ENCODE results near the gene SNW1. TPM values are rescaled to one million over a fixed set of nuclear protein-coding genes. Genes with fewer than 3 reads are reported as not detected.
A peak's percentile ranks its signal among the peaks of the same experiment; 100 is the strongest.
"Not testable (repeated sequence)": the region's sequence is repeated elsewhere in the genome, so short reads cannot be mapped to it uniquely, and the experiment has no call there.

Gene SNW1
- 54.2 TPM for total RNA-seq

GRCh38 chr14:77760381-77761204 is at the start of gene SNW1:
TSS of gene SNW1 (minus strand) at chr14:77761156. CDS start at chr14:77761127, 29 bp downstream.
- ATAC-seq = peak; percentile 97

GRCh38 chr14:77809011-77809410 is 48.1 kb upstream of the SNW1 start:
- no peak for ATAC-seq

DNA sequence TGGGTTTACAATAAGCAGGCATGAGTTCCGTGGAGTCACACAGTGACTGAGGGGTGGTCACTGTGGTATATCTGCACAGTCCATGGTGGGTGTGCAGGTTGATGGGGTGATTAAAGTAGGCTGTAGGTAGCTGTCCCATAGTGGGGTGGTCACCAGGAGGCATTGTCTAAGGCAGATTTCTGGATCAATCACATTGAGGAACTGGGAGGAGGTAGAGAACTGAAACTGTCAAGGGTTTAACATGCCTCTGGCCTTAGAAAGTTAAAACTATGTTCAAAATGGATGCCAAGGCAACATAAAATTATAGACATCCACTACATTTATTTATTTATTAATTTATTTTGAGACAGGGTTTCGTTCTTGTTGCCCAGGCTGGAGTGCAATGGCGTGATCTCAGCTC is 47.3 kb upstream of the SNW1 start:
- ATAC-seq = no peak

GRCh38 chr14:77805706-77806105 is 44.8 kb upstream of the SNW1 start:
- no peak for ATAC-seq

GRCh38 chr14:77804592-77804991 is 43.6 kb upstream of the SNW1 start:
- ATAC-seq = peak; percentile 39

- no peak for ATAC-seq
These were observed 39.9 kb upstream of the SNW1 start for GRCh38 chr14:77800814-77801213.

DNA sequence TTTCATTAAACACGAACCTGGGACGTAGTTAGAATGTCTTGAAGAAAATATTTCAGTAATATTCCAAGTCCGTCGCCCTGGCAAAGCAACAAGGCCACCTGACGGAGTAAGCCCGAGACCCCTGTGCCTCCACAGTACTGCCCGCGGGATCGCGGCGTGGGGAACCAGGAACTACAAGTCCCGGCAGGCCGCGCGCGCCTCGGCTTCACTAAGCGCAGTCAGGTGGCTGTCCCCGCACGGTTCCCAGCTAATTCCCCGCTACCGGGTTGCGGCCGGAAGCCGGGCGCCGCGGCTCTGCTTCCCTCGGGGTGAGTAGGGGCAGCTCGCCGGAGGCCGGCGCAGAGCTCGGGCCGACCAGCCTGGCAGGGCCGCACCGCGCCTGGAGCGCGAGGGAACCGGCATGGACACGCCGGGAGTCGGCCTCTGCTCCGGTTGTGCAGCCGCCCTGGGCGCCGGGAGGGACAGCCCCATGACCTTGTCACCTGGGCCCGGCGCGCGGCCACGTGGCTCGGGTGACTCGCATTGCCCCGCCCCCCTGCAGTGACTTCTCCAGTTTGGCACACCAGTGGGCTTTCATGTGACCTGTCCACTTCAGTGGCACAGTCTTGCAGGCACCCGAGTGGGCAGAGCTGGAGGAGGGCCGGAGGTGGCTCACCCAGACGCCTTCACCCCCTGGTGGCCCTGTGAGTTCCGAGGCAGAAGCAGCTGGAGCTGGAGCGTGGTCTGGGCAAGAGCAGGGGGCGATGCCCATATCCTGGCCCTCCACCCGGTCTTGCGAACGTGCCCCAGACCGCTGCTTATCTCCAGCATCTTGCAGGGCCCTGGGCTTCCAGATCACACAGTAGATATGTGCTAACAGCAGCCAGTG is 39.1 kb upstream of the SNW1 start, which contains the start of gene ADCK1:
Gene ADCK1, plus strand, starts transcription at position 247 of the 868 bp plus-strand sequence. CDS start 18,870 bp downstream, outside the sequence.
- ATAC-seq = peak; percentile 92

- not testable (repeated sequence) for ATAC-seq
These were observed 38.5 kb upstream of the SNW1 start for GRCh38 chr14:77799456-77799855.

GRCh38 chr14:77794357-77794756 is 33.4 kb upstream of the SNW1 start:
- no peak for ATAC-seq

GRCh38 chr14:77793255-77793654 is 32.3 kb upstream of the SNW1 start:
- not testable (repeated sequence) for ATAC-seq

- ATAC-seq = no peak
These were observed 30.3 kb upstream of the SNW1 start for GRCh38 chr14:77791225-77791600.

- ATAC-seq = peak; percentile 50
These were observed 29.7 kb upstream of the SNW1 start for GRCh38 chr14:77790566-77791224.

GRCh38 chr14:77786148-77786547 is 25.2 kb upstream of the SNW1 start:
- ATAC-seq = no peak

- no peak for ATAC-seq
These were observed 21.2 kb upstream of the SNW1 start for GRCh38 chr14:77782202-77782601.

GRCh38 chr14:77773966-77774365 is 13.0 kb upstream of the SNW1 start:
- ATAC-seq = not testable (repeated sequence)

GRCh38 chr14:77768442-77769069 is 7.6 kb upstream of the SNW1 start:
- ATAC-seq = not testable (repeated sequence)

DNA sequence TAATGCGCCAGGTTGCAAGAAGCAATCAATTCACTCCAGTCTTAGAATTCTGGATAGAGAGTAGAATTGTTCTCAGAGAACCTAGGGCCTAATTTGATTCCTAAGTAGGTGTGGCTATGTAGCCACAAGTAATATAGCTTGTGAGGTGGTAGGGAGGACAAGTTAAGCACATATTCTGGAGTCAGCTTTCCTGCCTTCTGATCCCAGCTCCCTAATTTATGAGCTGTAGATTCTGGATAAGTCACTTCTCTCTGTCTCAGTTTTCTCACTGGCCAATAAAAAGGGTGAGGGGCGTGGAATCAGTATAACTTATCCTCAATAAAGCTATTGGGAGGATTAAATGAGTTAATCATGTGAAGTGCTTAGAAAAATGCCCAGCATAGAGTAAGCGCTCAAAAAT is 3.0 kb upstream of the SNW1 start:
- no peak for ATAC-seq

GRCh38 chr14:77763316-77763715 is 2.4 kb upstream of the SNW1 start:
- ATAC-seq = no peak

- ATAC-seq = peak; percentile 26
These were observed 412 bp upstream of the SNW1 start for GRCh38 chr14:77761205-77761931.

- ATAC-seq = no peak
These were observed 8.0 kb downstream of the SNW1 start for GRCh38 chr14:77752799-77753516.

DNA sequence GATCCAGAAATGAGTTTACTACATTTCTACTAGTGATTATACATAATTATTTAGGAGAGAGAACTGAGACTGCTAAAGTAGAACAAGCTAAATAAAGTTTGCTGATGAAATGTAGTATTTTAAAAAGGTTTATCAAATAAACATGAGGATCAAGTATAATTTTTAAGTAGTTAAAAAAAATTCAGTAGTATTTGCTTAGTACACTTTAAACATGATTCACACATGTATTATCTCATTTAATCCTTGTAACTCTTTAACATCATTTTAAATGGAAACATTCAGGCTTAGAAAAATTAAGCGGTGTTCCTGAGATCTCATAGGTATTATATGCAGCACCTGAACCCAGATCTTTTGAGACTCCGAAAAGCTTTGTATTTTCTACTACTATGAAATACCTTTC is 8.7 kb downstream of the SNW1 start:
- ATAC-seq = no peak
